IMR-90 (cell line): ENCODE results near the gene RNU6-1.

ENCODE experiments used
- CTCF ChIP-seq: conservative IDR thresholded peaks from 2 replicates; pipeline ENCODE4 v1.5.1; 2012; ENCODE audit warnings: mild to moderate bottlenecking, low read depth, low read length, improper control_type of control experiment
- FOS ChIP-seq: fragments of 150-350 bp; IDR thresholded peaks from 2 replicates; pipeline ENCODE4 v1.6.1; 2016; ENCODE audit warnings: low read depth, low read length
- POLR2A ChIP-seq: IDR thresholded peaks from 2 replicates; pipeline ENCODE4 v1.6.1; 2012; ENCODE audit warnings: mild to moderate bottlenecking, low read depth, low read length
- RAD21 ChIP-seq: IDR thresholded peaks from 2 replicates; pipeline ENCODE4 v1.6.1; 2012; ENCODE audit warnings: low read length, improper control_type of control experiment
- RFX5 ChIP-seq: IDR thresholded peaks from 2 replicates; pipeline ENCODE4 v1.8.0; 2012; ENCODE audit warnings: low read depth, mild to moderate bottlenecking, low read length, moderate library complexity
- SMC3 ChIP-seq: fragments of 150-350 bp; IDR thresholded peaks from 2 replicates; pipeline ENCODE4 v1.6.1; 2016; ENCODE audit warnings: low read depth, mild to moderate bottlenecking, antibody characterized with exemption, low read length, moderate library complexity
- USF2 ChIP-seq: fragments of 150-350 bp; IDR thresholded peaks from 2 replicates; pipeline ENCODE4 v1.6.1; 2017; ENCODE audit warnings: mild to moderate bottlenecking, antibody characterized with exemption, low read length, low read depth

GRCh38 chr15:67807141-67807540 lies 32.7 kb downstream of the RNU6-1 start:
- TF ChIP-seq POLR2A (no peak), CTCF (no peak), USF2 (no peak), RAD21 (no peak), SMC3 (no peak), FOS (no peak), RFX5 (no peak)
